ENCODE measurements around the gene ADCY3. TPM values are rescaled to one million over a fixed set of nuclear protein-coding genes. Genes with fewer than 3 reads are reported as not detected.

Gene ADCY3
- total and polyA plus RNA-seq, 10 of the 15 experiments (the other 5 are each of a cell fraction or from before 2014, with no cell fraction given): 2.8 to 102 (median 50.4) TPM

DNA sequence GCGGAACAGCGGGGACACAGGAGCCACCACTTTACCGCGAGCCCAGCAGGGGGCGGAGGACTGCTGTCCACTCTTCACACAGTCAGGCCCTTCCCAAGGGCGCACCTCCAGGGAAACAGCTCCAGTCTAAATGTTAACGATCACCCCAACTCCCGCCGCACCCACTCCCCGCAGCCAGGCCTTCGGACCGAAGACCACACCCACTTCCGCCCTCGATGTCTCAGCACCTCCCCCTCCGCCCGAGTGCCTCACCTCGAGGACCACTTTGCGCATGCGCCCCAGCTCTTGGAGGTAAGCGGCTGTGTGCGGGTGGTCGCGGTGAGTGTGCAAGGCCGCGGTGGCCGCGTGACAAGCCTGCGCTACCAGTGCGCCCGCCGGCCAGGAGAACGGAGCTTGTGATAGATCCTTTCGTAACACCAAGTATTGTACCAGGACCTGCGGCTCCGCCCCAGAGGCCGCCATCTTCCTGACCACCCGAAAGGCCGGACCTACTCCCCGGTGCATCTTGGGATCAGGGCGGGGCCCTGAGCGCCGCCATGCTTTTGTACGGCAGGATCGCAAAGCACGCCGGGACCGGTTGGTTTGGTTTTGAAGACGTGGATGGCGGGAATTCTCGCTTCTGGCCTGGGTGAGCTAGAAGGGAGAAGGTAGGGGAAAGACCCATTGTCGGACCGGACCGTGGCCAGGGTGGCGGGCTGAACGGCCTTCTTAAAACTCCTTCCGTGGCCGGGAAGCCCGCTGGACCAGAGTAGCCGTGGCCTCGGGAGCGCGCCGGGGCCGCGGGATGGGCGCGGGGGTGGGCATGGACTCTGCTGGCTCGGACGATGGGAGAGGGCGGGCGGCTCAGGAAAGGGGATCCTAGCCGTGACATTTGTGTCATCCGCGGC lies 126.9 kb downstream of the ADCY3 start, which contains the start of the genes CENPO and PTRHD1:
TSS of gene CENPO (plus strand) at position 552 of the 887 bp plus-strand sequence. CDS start 495 bp downstream, outside the sequence.
TSS of gene PTRHD1 (minus strand) at position 518 of the 887 bp plus-strand sequence. CDS start at position 504, 14 bp downstream.
- ChIA-PET POLR2A (interaction anchor here (0.8 to 1.5 kb wide), 9 partner anchors 13 to 569 kb away, joined by 3 to 6 read pairs (median 3); no protein-coding TSS in a partner anchor), SMC1A (ENCODE audit: uncharacterized antibody, unreplicated experiment) (interaction anchor here (0.8 to 1.9 kb wide), 9 partner anchors 9 to 371 kb away, joined by 3 to 6 read pairs (median 3); no protein-coding TSS in a partner anchor)
- in situ Hi-C loops (cut with MboI): no loop called here
- TF ChIP-seq ZNF207 (IDR thresholded peaks at IDR 0.05; ENCODE audit: borderline replicate concordance): peak; percentile 82
- TF ChIP-seq BACH1 (IDR thresholded peaks at IDR 0.05; ENCODE audit: borderline replicate concordance): 0 out of 2 replicates have a peak, but pooled peaks have one; percentile 1
- peak; percentile 74 for TF ChIP-seq POLR2AphosphoS2 (IDR thresholded peaks at IDR 0.05; ENCODE audit: low read depth, low read length)
- no peak for TF ChIP-seq CHD4 (IDR thresholded peaks at IDR 0.05)
- TF ChIP-seq EED (IDR thresholded peaks at IDR 0.05; ENCODE audit: low read depth): no peak
- TF ChIP-seq RELB (IDR thresholded peaks at IDR 0.05; ENCODE audit: low read depth): peak; percentile 15; the same call in 1 of the 2 replicates
- peak in 1 of 2 experiments; percentile 30; a peak in 1 of 3 replicates for TF ChIP-seq EGR1 (IDR thresholded peaks at IDR 0.05; ENCODE audit: borderline replicate concordance in 1 of 2, low read depth in 2 of 2, low read length in 2 of 2)
- 0 out of 2 replicates have a peak, but pooled peaks have one; percentile 48 for TF ChIP-seq TCF12 (IDR thresholded peaks at IDR 0.05; ENCODE audit: low read depth, low read length)
- peak; percentile 40; the same call in 1 of the 2 replicates for TF ChIP-seq ZBTB40 (IDR thresholded peaks at IDR 0.05; ENCODE audit: borderline replicate concordance)
- TF ChIP-seq BHLHE40 (IDR thresholded peaks at IDR 0.05; ENCODE audit: borderline replicate concordance in 1 of 2, low read depth in 2 of 2, low read length in 1 of 2): peak in 1 of 2 experiments; percentile 57; a peak in 2 of 4 replicates
- peak; percentile 68; the same call in 1 of the 2 replicates for TF ChIP-seq CREM (IDR thresholded peaks at IDR 0.05; ENCODE audit: low read depth)
- peak; percentile 84 for TF ChIP-seq IKZF1 (conservative IDR thresholded peaks at IDR 0.05)
- no peak for TF ChIP-seq CBX3 (IDR thresholded peaks at IDR 0.05; ENCODE audit: borderline replicate concordance, low read depth)
- TF ChIP-seq LARP7 (IDR thresholded peaks at IDR 0.05): peak; percentile 47
- peak; percentile 88 for TF ChIP-seq TAF1 (IDR thresholded peaks at IDR 0.05; ENCODE audit: borderline replicate concordance, low read depth, low read length)
- peak; percentile 9 for TF ChIP-seq MXI1 (IDR thresholded peaks at IDR 0.05; ENCODE audit: low read depth, low read length)
- TF ChIP-seq NRF1 (conservative IDR thresholded peaks at IDR 0.05; ENCODE audit: low read depth, low read length): peak; percentile 83

More for the DNA sequence above, 126.9 kb downstream of the ADCY3 start, which contains the start of the genes CENPO and PTRHD1:
- intact Hi-C loops (cut with micrococcal nuclease; ENCODE audit: unreplicated experiment): loop anchor here (2.0 to 10.0 kb wide), 2 partner anchors 34 to 298 kb away; partner anchors contain the start of gene NCOA1
- under 1% methylated on average over 74 of the region's 74 CpGs for WGBS (ENCODE audit: insufficient coverage, insufficient replicate concordance, low lambda C conversion rate, missing lambda C conversion rate)
- Histone ChIP-seq H3K27ac (ENCODE audit: control insufficient read depth, insufficient read depth) (peak within 1 kb of the TSS; percentile 98), H3K9me3 (replicated peaks; ENCODE audit: control insufficient read depth, insufficient read depth, low read length) (no peaks in the 10 kb centered on the region), H3K4me1 (ENCODE audit: control insufficient read depth, insufficient read depth, low read length) (peaks cover 6% of the 10 kb centered on the region), H3K4me3 (peak within 1 kb of the TSS; percentile 97), H4K20me1 (ENCODE audit: control insufficient read depth, insufficient read depth) (no peaks in the 10 kb centered on the region), H3K4me2 (ENCODE audit: control insufficient read depth, insufficient read depth) (peak within 1 kb of the TSS; percentile 81), H3K9ac (ENCODE audit: control insufficient read depth, insufficient read depth, low read length) (peak within 1 kb of the TSS; percentile 93), H2AFZ (ENCODE audit: control insufficient read depth, low read depth, low read length) (peak within 1 kb of the TSS; percentile 96), H3K36me3 (ENCODE audit: control insufficient read depth in 2 of 2, insufficient read depth in 2 of 2, low read length in 1 of 2) (peaks cover 0 to 3% of the 10 kb centered on the region in 2 experiments; a peak in 1 of 4 replicates), H3K27me3 (replicated peaks in 1 of 2; ENCODE audit: control insufficient read depth in 2 of 2, insufficient read depth in 2 of 2, low read length in 1 of 2) (no peaks in the 10 kb centered on the region), H3K79me2 (ENCODE audit: control insufficient read depth, insufficient read depth, low read length) (peaks cover 50% of the 10 kb centered on the region)
- ChIA-PET RAD21 (ENCODE audit: unreplicated experiment) (interaction anchor here (0.7 to 3.4 kb wide), 9 partner anchors 9 to 381 kb away, joined by 3 to 24 read pairs (median 4); no protein-coding TSS in a partner anchor), CTCF (interaction anchor here (0.6 to 3.1 kb wide), 12 partner anchors 13 to 852 kb away, joined by 3 to 18 read pairs (median 4); no protein-coding TSS in a partner anchor)
- DNase-seq (ENCODE audit: low read depth, low spot score): peak; percentile 92
- FAIRE-seq: peak; percentile 93
- peak; percentile 97 for ATAC-seq
- BruUV-seq (replicated peaks): no TSS peak
